Body of pancreas (tissue), 4 donors: ENCODE measurements around the gene DPH1.

Experiments
- POLR2A ChIP-seq, 3 donors: fragments of 450-650 bp; IDR thresholded peaks; one replicate each; pipeline ENCODE4 v1.6.1; 2016; ENCODE audit warnings: antibody characterized with exemption in 3 of 3, mild to moderate bottlenecking in 2 of 3
- TF ChIP-seq, protein P1 (sequence below), 7 experiments: fragments of 450-650 bp in 4 of 7; fragments of 200-600 bp in 3 of 7; sonication (generic) in 3 of 7; IDR thresholded peaks; one replicate each; pipeline ENCODE4 v1.5.1; 2016 to 2019; ENCODE audit warnings: antibody characterized with exemption in 7 of 7

DNA sequence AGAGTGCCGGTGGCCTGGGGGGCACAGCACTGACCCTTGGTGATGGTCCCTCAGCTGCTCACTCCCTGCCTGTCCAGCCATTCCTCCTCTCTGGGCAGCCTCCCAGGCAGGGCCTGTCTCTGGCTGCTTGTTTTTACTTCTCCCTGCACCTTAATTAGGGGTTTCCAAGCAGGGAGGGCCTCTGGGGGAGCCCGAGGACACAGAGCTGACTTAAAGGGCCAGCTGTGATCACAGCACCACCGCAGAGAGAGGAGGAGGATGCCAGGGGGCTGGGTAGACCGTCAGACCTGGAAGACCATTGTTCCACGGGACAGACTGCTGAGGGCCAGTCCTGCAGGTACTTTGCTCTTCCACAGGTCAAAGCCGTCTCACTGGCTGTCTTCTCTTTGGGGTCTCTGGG lies 1.2 kb upstream of the DPH1 start:
- TF ChIP-seq POLR2A (IDR thresholded peaks at IDR 0.05), result no peak
- TF ChIP-seq, protein P1, sequence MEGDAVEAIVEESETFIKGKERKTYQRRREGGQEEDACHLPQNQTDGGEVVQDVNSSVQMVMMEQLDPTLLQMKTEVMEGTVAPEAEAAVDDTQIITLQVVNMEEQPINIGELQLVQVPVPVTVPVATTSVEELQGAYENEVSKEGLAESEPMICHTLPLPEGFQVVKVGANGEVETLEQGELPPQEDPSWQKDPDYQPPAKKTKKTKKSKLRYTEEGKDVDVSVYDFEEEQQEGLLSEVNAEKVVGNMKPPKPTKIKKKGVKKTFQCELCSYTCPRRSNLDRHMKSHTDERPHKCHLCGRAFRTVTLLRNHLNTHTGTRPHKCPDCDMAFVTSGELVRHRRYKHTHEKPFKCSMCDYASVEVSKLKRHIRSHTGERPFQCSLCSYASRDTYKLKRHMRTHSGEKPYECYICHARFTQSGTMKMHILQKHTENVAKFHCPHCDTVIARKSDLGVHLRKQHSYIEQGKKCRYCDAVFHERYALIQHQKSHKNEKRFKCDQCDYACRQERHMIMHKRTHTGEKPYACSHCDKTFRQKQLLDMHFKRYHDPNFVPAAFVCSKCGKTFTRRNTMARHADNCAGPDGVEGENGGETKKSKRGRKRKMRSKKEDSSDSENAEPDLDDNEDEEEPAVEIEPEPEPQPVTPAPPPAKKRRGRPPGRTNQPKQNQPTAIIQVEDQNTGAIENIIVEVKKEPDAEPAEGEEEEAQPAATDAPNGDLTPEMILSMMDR (IDR thresholded peaks at IDR 0.05), result no peak
